LoVo (cell line): ENCODE results near the gene USP20.
"Not testable (repeated sequence)": the region's sequence is repeated elsewhere in the genome, so short reads cannot be mapped to it uniquely, and the experiment has no call there.

Experiments used
- DNase-seq: peaks from one replicate; pipeline ENCODE4 v3.0.0-alpha.2; 2016; ENCODE audit warnings: low spot score

The USP20 gene

DNA sequence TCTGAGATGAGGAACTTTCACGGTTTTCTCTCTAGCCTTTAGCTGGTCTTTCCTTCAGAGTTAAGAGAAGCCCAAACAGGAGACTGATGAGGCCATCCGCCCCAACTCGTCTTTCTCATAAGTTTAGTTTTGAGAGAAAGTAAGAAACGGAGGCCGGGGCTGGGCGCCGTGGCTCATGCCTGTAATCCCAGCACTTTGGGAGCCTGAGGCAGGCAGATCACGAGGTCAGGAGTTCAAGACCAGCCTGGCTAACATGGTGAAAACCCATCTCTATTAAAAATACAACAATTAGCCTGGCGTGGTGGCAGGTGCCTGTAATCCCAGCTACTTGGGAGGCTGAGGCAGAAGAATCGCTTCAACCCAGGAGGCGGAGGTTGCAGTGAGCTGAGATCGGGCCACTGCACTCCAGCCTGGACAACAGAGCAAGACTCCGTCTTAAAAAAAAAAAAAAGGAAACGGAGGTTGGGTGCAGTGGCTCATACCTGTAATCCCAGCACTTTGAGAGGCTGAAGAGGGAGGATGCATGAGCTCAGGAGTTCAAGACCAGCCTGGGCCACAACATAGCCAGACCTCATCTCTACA is 55.6 kb downstream of the USP20 start:
- not testable (repeated sequence) for DNase-seq

DNA sequence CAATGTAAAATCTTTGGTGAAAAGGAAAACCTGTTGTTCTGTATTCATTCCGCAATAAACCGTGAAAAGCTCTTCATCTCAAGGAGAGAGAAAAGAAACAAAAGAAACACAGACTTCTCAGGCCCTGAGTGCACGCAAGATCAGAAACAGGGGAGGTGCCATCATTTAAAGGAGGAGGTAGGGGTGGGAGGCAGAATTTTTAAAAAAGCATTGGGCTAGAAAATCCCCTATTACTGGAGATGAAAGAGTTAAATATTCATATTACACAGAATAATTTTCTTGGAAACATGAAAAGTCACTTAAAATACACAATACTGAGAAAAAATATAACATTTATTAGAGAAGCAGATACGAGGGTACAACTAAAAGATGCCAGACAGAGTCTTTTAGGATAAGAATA is 56.3 kb downstream of the USP20 start:
- no peak for DNase-seq

DNA sequence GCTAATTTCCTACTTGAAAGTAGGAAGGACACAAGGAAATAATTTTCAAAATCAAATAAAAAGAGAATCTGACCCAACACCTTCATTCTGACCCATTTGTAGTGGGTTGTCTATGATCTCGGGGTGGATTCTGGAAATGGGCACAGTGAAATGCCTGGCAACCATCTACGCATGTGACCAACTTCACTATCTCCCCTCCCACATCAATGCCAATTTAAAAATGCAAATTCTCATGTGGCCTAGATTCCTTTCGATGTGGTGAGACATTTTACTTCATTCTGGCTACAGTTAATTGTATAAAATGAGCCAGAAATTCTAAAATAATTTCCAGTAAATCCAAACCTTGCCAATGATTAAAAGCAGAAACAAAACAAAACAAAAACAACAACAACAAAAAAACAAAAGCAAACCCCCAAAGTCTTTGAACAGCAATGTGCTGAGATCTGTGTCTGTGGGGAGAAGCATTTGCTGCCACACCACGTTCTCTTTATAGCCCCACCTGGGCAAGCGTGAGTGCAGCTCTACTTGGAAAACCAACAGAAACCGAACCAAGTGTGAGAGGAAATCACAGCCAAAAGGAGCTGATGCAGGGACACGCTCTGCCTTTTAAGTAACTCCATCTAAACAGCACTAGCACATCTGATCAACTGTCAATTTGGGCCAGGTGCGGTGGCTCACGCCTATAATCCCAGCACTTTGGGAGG is 59.0 kb downstream of the USP20 start:
- no peak for DNase-seq

DNA sequence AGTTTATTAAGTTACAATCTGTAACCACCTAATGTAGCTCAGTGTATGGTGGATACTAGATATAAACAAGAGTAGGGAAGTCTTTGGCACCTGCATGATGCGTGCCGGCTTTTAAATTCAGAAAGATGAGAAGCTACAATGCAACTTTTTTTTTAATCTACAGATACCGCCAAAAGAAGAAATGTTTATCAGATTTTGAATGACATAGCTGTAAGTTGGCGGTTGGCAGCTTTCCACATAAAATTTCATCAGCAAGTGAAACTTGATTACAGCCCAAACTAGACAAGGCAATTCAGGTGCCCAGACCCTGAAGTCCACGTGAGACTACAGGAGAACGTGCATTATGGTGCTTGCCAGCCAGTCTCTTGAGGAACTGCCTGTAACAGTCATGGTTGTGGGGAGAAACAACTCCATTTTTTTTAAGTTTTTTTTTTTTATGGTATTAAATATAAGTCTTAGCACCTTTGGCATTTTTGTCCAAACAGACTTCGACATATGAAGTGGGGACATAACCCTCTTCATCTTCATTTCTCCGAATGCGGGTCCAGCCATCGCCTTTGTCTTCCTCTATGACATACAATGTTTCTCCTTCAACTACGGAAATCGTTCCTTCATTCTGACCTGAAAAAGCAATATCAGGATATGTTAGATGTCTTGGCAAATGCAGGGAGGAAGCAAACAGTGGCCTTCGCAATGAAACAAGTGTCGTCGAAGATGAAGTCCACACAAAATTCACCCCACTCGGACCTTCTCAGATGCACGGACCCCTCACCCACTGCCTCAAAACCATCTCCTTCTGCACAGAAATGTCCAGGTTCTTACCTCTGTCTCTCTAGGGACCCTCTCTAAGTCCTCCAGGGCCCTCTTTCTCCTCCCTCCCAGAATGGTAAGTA is 60.4 kb downstream of the USP20 start:
- DNase-seq = no peak

DNA sequence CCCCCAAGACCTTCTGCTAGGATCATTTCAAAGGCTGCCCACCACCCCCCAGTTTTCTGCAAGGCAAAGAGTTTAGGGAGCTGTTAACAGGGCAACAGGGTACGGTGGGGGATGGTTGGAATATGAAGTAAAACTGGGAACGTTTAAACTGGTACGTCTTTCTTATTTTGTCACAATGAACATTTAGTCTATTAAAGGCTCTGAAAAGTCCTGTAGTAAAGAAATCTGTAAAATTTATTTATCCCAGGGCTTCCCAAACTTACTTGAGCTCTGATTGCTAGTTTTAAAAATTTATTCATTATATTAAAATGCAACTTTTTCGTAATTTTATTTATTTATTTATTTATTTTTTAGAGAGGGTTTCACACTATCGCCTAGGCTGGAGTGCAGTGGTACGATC is 62.0 kb downstream of the USP20 start:
- DNase-seq = no peak

DNA sequence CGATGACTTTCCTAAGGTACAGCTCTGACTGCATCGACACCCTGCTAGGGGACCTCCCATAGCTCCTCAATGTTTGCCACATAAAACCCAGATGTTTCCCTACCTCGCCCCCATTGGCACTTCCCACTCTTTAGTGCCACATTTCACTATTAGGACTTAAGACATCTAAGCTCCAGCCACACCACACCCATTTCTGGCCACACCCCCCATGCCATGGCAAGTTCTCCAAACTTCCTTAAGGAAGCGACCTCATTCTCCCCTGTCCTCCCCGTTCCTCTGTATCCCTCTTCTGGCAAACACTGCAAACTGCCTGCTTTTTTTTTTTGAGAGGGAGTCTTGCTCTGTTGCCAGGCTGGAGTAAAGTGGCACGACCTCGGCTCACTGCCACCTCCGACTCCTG is 62.9 kb downstream of the USP20 start:
- DNase-seq = no peak

DNA sequence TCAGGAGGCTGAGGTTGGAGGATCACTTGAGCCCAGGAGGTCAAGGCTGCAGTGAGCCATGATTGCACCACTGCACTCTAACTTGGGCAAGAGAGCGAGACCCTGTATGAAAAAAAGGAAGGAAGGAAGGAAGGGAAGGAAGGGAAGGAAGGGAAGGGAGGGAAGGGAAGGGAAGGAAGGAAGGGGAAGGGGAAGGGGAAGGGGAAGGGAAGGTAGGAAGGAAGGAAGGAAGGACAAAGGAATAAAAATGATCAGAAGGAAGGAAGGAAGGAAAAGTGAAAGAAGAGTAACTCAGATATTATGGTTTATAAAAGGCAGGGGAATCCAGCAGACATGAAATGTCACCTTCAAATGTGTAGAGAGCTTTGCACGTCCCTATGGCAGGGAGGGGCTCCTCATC is 64.4 kb downstream of the USP20 start:
- no peak for DNase-seq

DNA sequence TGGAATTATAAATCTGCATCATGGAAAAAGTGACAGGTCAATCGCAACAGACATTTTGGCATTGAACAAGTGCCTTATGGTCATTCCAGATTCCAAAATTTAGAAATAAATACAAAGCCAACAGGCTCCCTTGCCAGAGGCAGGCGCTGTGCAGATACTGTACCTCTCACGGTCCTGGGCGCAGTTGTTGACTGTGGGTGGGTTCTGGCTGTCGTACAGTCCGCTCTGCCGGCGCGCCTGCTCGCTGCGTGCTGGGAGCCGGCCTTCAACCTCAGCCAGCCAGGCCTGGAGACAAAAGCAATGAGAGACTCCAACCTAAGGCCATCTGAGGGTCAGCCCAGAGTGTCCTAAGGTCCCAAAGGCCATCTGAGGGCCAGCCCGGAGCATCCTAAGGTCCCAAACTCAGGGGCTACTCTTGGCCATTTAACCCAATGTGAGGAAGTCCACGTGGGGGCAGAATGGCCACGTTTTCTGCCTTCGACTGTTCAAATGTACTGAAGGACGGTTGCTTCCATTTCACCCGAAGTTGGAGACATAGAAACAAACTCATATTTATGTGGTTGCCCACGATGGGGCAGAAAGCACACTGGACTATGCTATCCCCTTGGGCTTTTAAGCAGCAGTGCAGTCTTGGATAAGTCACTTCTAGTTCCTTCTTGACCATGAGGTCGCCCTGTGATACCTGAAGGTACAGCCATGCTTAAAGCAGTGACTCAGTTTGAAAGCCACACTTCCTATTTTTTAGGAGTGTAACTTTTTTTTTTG is 65.2 kb downstream of the USP20 start:
- DNase-seq = no peak

DNA sequence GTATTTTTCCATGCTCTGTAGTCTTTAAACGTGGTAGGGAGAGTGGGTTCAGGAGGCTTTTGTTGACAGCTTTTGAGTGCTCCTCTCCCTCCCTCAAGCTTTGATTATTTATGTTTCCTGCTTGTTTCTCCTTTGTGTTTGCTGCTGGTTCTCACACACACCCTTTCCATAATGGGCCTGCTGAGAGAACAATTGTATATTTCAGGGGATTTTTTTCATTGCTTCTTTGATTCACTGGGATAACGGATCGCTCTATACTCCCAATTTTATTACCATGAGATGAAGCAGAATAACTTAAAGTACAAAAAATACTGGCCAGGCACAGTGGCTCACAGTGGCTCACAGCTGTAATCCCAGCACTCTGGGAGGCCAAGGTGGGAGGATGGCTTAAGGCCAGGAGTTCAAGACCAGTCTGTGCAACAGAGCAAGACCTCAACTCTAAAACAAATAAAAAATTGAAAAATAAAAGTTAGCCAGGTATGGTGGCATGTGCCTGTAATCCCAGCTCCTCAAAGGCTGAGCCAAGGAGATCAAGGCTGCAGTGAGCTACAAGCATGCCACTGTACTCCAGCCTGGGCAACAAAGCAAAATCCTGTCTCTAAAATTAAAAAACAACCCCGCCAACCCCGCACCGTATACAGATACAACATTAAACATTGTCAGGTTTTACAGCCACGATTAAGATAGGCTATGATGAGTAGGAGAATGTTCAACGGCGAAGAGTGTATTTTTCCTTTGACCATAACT is 66.9 kb downstream of the USP20 start:
- no peak for DNase-seq

DNA sequence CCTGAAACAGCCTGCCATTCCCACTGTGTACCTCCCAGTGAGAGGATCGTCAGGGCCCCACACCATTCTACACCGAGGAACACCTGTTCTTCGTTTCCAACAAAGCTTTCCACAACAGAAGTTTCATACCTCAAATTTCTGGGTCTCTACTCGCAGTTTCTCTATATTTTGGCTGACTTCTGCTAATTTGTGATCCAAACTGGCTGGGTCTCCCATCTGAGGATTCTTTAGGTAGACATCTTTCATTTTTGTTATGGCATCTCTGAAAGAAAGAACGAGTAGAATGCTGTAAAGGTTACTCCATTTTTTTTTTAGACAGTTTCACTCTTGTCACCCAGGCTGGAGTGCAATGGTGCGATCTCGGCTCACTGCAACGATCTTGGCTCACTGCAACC is 67.5 kb downstream of the USP20 start:
- no peak for DNase-seq

DNA sequence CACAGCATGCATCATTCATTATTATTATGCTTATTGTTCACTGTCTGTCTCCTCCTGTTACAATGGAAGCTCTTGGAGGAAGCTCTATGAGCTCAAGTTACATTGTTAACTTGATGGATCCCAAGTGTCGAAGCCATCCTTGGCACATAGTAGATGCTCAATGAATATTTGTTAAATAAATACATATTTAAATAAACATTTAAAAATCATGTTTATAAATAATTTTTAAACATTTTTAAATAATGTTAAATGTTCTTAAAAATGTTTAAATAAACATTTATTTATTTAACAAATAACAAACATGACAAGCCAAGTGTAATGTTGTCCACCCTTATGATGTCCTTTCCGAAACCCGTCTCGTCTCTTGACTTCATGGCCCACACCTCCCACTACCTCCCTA is 69.5 kb downstream of the USP20 start:
- DNase-seq = no peak

DNA sequence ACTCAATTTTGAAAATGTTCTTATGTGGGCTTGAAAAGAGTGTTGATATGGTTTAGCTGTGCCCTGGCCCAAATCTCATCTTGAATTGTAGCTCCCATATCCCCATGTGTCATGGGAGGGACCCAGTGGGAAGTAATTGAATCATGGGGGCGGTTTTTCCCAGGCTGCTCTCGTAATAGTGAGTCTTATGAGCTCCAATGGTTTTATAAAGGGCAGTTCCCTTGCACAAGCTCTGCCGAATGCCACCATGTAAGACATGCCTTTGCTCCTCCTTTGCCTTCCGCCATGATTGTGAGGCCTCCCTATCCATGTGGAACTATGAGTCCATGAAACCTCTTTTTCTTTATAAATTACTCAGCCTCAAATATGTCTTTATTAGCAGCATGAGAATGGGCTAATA is 71.0 kb downstream of the USP20 start:
- no peak for DNase-seq

DNA sequence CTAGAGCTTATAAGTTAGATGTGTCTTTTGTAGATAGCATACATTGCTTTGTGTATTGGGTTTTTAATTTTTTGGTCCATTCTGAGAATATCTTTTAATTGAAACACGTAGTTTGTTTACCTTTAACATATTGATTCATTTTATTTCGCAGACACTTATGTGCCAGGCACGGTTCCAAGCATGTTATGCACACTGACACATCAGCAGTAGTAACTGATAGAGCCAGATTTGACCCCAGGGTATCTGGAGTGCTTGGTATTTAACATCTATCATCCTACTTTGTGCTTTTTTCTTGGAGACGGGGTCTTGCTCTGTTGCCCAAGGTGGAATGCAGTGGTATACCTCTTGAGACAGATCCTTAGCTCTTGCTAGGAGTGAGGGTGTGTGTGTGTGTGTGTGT is 71.9 kb downstream of the USP20 start:
- no peak for DNase-seq

DNA sequence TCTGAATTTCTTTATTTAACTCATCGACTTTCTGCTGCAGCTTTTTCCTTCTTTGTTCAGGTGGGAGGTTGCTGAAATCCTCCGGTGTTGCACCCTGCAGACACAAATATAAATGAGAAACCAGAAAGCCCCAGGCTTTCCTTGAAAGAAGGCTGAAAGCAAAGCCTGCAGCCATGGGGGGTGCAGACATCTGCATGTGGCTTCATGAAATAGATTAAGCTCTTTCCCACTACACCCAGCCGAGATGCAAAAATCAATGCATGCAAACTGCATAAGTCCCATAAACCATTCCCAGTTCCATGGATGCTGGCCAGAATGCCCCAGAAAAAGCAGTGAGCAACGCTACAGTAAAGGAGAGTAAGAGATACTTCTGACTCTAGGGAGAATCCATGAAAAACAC is 73.6 kb downstream of the USP20 start:
- no peak for DNase-seq

DNA sequence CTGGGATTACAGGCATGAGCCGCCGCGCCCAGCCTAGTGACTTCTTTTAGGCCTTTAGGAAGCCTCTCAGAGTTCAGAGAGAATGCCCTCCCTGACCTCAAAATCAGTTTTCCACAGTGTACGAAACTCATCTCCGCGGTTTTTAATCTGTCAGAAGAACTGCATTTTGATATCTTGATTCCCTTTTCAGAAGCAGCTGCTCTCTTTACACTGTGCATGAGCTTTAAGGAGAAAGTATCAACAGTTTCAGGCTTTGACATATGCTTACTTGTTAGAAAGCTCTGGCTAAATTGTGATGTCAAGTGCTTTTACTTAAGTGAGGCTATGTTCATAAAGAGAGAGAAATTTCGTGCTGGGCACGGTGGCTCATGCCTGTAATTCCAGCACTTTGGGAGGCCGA is 74.6 kb downstream of the USP20 start:
- no peak for DNase-seq

DNA sequence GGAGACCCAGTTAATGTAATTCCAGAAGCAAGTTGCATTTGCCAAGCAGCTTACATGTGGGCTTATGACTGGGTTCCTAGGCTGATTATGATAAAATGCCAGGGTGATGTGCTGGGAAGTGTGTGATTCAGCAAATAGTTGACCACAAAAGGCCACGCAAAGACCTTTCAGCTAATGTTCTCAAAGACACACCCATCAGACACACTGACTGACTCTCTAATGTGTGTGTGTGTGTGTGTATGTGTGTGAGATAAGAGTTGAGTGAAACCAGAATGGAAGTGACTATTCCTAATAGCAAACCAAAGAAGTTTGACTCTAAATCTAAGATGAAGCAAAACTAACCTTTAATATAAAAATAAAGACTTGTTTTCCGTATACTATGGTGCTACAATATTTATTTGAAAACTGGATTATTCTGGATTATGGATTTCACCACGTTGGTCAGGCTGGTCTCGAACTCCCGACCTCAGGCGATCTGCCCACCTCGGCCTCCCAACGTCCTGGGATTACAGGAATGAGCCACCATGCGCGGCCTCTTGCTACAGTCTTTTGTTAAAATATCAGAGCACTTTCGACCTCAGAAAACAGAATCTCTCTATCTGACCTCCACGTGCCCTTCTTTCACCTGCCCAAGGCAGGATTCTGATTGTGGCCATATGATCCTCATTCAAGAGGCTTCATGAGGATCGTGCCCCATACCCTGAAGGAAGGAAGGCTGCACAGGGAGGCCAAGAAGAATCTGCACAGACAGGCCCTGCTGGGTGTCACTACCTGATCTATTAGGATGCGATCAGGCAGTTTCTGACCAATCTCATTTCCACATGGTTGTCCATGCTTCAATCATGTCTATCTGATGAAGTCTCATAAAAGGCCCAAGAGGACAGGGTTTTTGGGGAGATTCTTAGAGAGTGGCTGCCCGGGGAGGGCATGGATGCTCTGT is 75.6 kb downstream of the USP20 start:
- peak; percentile 70 for DNase-seq

DNA sequence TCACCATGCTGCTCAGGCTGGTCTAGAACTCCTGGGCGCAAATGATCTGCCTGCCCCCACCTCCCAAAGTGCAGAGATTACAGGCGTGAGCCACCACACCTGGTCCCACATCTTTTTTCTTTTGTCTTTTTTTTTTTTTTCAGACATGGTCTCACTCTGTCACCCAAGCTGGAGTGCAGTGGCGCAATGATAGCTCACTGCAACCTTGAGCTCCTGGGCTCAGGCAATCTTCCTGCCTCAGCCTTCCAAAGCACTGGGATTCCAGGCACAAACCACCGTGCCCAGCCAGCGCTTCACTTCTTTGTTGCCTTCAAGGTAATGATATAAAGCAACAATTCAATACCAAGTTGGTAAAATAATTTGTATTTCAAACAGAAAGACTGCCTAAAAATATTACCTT is 78.8 kb downstream of the USP20 start:
- DNase-seq = no peak

DNA sequence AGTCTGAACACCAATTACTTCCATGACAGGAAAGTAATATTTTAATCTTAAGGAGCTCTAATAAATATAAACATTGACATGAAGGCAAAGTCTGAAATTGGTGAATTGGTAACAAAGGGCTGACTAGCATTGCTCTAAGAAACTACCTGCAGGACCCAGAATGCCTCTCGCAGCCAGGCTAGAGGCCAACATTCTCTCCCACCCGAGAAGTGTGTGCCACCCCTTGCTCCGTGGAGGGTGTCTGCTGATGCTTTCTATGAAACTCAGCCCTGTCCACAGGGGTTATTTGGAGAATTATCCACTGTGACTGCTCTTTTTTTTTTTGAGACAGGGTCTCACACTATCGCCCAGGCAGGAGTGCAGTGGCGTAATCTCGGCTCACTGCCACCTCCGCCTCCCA is 81.4 kb downstream of the USP20 start:
- no peak for DNase-seq

DNA sequence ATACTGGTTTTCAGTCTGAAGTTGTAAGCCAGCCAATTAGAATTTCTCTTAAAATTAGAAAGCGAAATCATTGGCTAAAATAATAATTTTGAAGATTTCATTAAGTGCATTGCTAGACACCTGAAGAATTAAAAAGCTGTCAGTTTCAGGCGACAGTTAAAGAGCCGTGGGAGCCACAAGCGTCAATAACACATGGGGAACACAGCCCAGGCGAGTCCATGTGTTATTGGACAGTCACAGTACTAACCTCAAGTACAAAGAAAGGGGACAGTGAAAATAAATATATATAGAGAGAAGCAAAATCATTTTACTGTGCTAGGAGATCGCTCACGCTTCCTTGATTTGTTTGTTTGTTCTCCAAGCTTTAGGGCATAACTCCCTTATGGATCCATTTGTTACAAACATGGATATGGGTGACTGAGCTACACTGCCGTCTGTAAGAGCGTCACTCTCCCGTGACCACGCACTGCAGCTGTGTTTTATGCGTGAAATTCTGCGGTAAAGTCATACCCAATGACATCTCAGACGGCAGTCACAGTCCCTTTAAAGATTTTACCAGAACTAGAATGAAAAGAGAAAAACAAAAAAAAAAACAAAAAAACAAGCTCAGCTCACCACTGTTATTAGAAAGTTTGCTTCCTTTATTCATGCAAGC is 83.2 kb downstream of the USP20 start:
- DNase-seq = no peak

DNA sequence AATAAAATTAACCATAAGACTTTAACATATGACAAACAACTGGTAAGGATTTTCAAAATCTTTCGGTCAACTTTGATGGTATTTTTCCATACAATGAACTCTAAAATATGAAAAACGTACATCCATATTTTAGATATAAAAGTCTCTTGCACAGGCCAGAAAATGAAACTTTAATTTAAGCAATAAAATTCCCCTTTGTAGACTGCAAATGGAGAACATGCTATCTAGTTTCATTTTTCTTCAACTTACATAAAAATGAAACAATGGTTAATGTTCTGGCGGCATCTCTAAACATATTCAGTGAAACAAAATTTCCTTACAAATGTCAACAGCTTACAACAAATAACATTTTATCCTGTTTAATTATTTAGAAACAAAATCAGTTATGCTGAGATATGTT is 84.0 kb downstream of the USP20 start:
- no peak for DNase-seq
